ENCODE results near the gene FMOD. TPM values are rescaled to one million over a fixed set of nuclear protein-coding genes. Genes with fewer than 3 reads are reported as not detected.

The FMOD gene
- total and polyA plus RNA-seq, 12 donors: 4.5 to 20.5 (median 10.5) TPM

GRCh38 chr1:203306089-203306964 is 44.6 kb downstream of the FMOD start:
- H3K27ac ChIP-seq: peak overlapping the region; percentile 91 to 100 (median 99)
- peaks cover 10 to 52% (median 45%) of the 10 kb centered on the region in 9 donors for H3K4me1 ChIP-seq
- H3K9me3 ChIP-seq: no peaks in the 10 kb centered on the region
- ATAC-seq (peak; percentile 43 to 78 (median 74)), DNase-seq (peak; percentile 80 to 93)
- H3K27me3 ChIP-seq: no peaks in the 10 kb centered on the region
- peaks cover 0 to 46% (median 27%) of the 10 kb centered on the region in 9 donors for H3K36me3 ChIP-seq
- intact Hi-C loops (cut with DNase I): loop anchor here in 7 of 10 donors (1.0 to 5.0 kb wide), 8 partner anchors 14 to 34 kb away; no protein-coding TSS in a partner anchor
- peak in 4 of 9 donors; percentile 12 to 38 (median 18) for TF ChIP-seq CTCF (IDR thresholded peaks at IDR 0.05)
- peak overlapping the region; percentile 73 to 100 (median 96) for H3K4me3 ChIP-seq
- 0% methylated on average over 22 of the region's 22 CpGs for WGBS, 2 donors

GRCh38 chr1:203305809-203306088 is 45.2 kb downstream of the FMOD start:
- H3K36me3 ChIP-seq: peaks cover 0 to 40% (median 27%) of the 10 kb centered on the region in 9 donors
- DNase-seq (no peak), ATAC-seq (peak; percentile 5 to 48 (median 28))
- H3K9me3 ChIP-seq: no peaks in the 10 kb centered on the region
- no peak for TF ChIP-seq CTCF (IDR thresholded peaks at IDR 0.05)
- H3K27me3 ChIP-seq: no peaks in the 10 kb centered on the region
- intact Hi-C loops (cut with DNase I): loop anchor here in 7 of 10 donors (1.0 to 5.0 kb wide), 8 partner anchors 15 to 33 kb away; no protein-coding TSS in a partner anchor
- peak overlapping the region; percentile 91 to 100 (median 99) for H3K27ac ChIP-seq
- peak overlapping the region; percentile 73 to 100 (median 96) for H3K4me3 ChIP-seq
- peaks cover 10 to 56% (median 45%) of the 10 kb centered on the region in 9 donors for H3K4me1 ChIP-seq
- 0 to 1% methylated on average over 21 of the region's 21 CpGs for WGBS, 2 donors

GRCh38 chr1:203304919-203305808 is 45.8 kb downstream of the FMOD start, which contains the start of gene BTG2:
BTG2 (plus strand) TSS chr1:203305519; CDS start chr1:203305607, 88 bp downstream.
- no peak for TF ChIP-seq CTCF (IDR thresholded peaks at IDR 0.05)
- H3K4me1 ChIP-seq: peaks cover 9 to 57% (median 43%) of the 10 kb centered on the region in 9 donors
- peak within 1 kb of the TSS; percentile 91 to 100 (median 99) for H3K27ac ChIP-seq
- ATAC-seq (peak; percentile 88 to 95 (median 94)), DNase-seq (peak; percentile 94)
- no peaks in the 10 kb centered on the region for H3K9me3 ChIP-seq
- H3K36me3 ChIP-seq: peaks cover 0 to 34% (median 27%) of the 10 kb centered on the region in 9 donors
- peak within 1 kb of the TSS; percentile 73 to 100 (median 96) for H3K4me3 ChIP-seq
- no peaks in the 10 kb centered on the region for H3K27me3 ChIP-seq
- intact Hi-C loops (cut with DNase I): loop anchor here in 4 of 10 donors (1.0 to 5.0 kb wide), 3 partner anchors 27 to 33 kb away; no protein-coding TSS in a partner anchor
- WGBS, 2 donors: 3% methylated on average over 78 to 79 of the region's 79 CpGs
